CD4-positive, alpha-beta T cell treated with Interferon gamma for 1 hour (primary cell): ENCODE data around the gene ZNF638.
A peak's percentile ranks its signal among the peaks of the same experiment; 100 is the strongest.
"Not testable (repeated sequence)": the region's sequence is repeated elsewhere in the genome, so short reads cannot be mapped to it uniquely, and the experiment has no call there.

Experiments used
- DNase-seq: peaks from one replicate; pipeline ENCODE4 v3.0.0-alpha.2; 2020

The ZNF638 gene

DNA sequence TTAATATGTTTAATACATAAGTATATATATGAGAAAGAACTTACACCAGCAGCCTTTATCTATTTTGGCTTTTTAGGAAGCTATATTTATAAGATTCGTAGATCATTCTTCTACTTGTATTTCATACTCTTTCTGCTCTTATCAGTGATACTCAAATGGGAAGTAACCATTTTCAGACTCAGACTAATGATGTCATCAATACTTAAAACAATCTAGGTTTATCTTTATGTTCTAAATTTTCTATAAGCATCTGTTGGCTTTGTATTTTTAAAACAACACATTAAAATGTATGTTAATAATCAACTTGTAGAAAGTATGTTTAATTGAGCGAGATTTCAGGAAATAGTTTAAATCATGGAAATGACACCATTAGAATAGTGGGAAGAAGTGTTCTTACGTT, 70.8 kb downstream of the ZNF638 start:
- DNase-seq, result no peak

DNA sequence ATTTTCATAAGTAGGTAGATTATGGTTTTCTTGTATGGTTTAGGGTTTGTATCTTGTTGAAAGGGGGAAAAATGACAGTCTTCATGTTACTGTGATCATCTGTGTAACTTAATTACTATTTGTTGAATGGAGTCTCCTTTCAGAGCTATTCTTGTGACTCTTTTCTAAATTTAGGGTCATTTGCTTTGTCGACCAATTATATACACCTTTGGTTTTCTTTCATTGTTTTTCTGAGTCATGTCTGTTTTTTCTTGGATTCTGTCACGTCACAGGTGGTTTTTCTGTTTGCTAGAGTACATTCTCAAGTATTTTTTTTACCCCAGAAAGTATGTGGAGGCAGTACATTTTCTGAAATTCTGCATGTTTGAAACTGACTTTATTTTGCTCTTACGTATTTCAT, 78.0 kb downstream of the ZNF638 start:
- no peak for DNase-seq

DNA sequence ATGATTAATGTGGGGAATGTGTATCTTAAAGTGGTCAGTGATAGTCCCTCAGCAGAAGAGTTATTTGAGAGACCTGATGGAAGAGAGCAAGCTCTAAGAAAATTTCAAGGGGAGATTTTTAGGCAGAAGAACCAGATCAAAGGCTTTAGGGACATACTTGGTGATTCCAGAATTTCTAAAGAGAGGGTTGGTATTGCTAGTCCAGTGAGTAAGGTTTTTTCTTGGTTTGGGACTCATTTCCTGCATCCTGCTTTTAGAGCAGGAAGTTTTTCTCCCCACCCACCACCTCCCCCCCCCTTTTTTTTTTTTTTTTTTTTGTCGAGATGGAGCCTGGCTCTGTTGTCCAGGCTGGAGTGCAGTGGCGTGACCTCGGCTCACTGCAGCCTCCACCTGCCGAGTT, 79.1 kb downstream of the ZNF638 start:
- no peak for DNase-seq

DNA sequence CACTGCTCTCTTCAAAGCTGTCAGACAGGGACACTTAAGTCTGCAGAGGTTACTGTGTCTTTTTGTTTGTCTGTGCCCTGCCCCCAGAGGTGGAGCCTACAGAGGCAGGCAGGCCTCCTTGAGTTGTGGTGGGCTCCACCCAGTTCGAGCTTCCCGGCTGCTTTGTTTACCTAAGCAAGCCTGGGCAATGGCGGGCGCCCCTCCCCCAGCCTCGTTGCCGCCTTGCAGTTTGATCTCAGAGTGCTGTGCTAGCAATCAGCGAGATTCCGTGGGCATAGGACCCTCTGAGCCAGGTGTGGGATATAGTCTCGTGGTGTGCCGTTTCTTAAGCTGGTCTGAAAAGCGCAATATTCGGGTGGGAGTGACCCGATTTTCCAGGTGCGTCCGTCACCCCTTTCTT, 85.3 kb downstream of the ZNF638 start:
- peak; percentile 32 for DNase-seq

DNA sequence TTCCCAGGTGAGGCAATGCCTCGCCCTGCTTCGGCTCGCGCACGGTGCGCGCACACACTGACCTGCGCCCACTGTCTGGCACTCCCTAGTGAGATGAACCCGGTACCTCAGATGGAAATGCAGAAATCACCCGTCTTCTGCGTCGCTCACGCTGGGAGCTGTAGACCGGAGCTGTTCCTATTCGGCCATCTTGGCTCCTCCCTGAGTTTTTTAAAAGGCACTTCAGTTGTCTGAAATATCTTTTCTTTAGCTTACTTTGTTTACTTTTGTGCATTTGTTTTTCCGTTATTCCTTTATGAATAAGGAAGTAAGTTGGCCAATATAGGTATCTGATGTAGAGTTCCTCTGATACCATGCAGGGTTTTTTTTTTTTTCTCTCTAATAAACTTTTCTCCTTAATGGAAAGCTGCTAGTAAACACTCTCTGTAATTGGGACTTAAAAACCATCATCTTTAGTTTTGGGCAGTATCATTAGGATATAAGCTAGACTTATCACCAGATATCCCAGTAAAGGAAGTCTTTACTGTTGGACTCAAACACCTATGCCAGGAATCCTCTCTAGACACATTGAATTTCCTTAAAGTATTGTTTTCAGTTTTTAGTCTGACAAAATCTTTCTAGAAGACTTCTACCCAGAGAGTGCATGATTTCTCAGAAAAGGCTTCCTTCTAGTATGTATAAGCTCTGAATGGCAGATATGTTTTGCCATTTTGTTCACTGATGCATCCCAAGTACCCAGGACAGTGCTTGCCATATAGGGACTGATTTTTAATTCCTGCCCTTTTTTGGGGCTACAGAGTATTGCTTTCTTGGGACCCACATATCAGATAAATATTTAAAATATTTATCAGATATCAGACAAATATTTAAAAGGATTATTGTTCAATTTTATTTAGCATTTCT, 86.0 kb downstream of the ZNF638 start:
- DNase-seq, result no peak

DNA sequence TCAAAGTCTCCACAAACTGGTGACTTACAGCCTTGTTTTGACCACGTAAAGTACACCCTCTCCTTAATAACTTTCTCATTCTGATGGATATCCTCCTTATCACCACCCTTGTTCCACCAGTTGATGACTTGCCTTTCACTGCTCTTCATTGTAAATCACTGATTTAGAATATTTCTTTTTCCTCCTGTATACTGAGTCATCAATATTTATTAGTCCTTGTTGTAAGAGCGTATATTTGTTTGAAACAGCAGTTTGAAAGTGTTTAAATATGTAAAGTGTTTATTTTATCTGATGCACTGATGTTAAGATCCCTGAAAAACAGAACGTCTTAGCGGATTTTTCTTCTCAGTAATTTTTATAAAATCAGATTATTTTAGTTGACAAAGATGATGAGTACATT, 87.6 kb downstream of the ZNF638 start:
- DNase-seq, result no peak

DNA sequence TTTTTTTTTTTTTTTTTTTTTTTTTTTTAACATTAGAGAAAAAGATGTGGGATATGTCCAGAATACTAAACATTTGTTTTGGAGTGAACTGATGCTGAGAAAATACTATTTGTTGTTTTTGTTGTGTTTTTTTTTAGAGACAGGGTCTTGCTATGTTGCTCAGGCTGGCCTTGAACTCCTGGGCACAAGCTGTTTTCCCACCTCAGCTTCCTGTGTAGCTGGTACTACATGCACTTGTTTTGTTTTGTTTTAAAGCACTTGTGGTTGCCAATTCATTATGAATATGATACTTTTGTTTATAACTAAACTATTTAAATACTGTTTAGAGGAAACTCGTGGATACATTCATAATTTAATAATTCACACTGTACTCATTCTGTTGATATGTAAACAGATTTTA, 88.4 kb downstream of the ZNF638 start:
- DNase-seq, result no peak

DNA sequence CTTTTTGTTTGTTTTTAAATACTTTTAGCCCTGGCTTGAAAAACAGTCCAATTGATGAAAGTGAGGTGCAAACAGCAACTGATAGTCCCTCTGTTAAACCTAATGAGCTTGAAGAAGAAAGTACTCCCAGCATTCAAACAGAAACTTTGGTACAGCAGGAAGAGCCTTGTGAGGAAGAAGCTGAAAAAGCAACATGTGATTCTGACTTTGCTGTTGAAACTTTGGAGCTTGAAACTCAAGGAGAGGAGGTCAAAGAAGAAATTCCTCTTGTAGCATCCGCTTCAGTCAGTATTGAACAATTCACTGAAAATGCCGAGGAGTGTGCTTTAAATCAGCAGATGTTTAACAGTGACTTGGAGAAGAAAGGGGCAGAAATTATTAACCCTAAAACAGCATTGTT, 91.2 kb downstream of the ZNF638 start:
- DNase-seq, result no peak

DNA sequence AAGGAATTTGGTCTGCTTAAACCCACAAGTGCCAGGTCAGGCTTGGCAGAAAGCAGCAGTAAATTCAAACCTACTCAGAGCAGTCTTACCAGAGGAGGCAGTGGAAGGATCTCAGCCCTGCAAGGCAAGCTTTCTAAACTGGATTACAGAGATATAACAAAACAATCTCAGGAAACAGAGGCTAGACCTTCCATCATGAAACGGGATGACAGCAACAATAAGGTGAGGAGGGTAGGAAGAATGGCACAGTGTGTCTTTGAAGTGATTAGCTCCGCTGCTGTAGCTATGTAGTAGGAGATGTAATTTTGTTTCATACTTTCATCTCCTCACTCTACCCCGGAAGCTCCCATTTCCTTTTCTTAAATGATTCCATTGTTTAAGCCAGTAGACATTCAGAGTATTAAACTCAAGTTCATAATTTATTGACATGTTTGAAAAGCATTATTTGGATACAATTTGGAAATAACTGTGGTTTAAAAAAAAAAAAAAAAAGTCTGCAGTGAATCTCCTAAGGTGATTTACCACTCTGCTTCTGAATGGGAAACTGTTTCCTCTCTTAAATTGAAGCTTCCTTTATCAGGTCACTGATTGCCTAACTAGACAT, 92.3 kb downstream of the ZNF638 start:
- no peak for DNase-seq

DNA sequence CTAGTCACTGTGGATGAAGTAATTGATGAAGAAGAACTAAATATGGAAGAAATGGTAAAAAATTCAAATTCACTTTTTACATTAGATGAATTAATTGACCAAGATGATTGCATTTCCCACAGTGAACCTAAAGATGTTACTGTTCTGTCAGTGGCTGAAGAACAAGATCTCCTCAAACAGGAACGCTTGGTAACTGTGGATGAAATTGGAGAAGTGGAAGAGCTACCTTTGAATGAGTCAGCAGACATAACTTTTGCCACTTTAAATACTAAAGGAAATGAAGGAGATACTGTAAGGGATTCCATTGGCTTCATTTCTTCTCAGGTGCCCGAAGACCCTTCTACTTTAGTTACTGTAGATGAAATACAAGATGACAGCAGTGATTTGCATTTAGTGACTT, 95.1 kb downstream of the ZNF638 start:
- no peak for DNase-seq

DNA sequence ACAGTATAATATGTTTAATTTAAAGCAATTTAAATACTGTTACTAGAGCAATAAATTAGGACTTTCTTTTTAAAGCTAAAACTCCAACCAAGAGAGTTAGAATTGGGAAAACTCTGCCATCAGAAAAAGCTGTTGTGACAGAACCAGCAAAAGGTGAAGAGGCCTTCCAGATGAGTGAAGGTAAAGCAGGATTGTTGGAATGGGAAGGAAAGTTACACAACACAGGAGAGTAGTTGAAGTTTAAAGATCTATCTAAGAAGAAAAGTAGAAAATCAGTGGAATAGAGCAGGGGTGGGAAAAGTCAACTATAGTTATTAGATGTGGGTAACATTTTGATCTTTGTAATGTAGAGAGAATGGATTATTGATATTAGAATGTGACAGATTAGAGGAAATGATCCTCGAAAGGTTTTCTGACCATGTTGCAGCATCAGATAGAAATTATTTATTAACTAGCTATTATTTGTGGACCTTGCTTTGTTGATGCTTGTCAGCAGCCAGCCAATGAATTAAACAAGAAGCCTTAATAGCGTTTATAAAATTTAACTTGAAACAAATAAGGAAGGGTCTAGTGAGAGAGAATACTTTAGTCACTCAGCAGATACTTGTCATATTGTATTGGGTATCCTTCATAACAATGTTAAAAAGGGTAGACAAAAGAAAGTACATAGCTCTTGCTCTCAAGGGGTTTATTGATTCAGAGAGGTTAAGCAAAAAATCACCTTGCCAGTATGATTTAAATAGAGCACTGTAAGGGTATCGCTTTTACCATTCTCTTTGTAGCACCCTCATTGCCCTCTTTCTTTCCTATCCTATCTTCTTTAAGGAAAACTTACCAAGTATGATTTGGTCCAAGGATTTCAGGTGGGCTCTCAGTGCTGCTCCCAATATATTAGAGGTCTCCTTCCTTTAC, 97.1 kb downstream of the ZNF638 start:
- DNase-seq, result no peak

DNA sequence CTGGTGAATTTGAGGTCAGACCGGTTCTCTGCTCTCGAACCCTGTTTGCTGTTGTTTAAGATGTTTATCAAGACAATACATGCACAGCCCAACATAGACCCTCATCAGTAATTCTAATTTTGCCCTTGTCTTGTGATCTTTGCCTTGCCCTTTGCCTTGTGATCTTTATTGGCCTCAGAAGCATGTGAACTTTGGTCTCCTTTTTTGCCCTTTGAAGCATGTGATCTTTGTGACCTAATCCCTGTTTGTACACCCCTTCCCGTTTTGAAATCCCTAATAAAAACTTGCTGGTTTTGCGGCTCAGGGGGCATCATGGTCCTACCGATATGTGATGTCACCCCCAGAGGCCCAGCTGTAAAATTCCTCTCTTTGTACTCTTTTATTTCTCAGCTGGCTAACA, 113.6 kb downstream of the ZNF638 start:
- DNase-seq, result not testable (repeated sequence)

DNA sequence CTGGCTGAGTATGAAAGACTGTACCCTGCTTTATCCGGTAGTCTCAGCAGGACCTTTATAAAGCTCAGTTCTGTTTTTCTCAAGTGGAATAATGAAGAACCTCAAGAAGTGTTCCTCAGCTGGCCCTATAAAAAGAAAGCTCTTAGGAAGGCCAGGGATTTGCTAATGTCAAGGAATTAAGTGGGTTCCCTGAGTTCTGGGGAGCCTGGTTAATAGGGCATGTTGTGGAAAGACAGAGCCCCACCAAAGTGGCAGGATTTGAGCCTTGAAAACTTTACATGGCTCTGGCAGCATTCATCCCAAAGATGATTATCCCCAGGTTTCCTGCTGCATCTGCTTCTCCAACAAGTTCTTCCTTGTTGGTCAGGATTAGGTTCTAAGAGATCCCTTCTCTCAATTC, 114.9 kb downstream of the ZNF638 start:
- no peak for DNase-seq

DNA sequence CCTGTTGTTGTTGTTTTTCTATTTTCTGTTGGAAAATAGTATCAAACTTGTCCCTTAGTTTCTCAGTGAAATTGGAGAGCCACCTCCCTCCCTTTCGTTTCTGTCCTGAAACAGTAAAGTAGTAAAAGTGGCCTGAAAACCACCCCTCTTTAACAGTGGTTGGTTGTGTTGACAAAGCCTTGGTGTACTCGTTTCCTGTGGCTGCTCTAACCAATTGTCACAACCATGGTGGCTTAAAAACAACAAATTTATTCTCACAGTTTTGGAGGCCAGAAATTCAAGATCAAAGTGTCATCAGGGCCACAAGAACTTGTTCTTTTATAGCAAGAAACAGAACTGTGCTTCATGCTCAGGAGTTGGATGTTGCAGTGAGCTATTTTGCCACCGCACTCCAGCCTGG, 117.8 kb downstream of the ZNF638 start:
- no peak for DNase-seq

DNA sequence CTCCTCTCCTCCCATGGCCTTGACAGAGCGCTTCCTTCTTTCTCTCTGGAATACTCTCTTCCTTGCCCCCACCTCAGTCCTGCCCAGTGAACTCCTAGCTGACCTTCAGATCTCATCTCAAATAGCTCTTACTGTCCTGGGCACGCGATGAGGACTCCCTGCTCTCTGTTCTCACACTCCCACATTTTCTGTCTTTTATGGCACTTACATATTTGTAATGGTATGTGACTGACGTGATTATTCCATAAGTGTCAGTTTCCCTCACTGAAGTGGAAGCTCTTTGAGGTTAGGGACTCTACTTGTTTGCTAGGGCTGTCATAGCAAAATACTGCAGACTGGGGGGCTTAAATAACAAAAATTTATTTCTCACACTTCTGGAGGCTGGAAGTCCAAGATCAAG, 120.1 kb downstream of the ZNF638 start:
- DNase-seq, result no peak

DNA sequence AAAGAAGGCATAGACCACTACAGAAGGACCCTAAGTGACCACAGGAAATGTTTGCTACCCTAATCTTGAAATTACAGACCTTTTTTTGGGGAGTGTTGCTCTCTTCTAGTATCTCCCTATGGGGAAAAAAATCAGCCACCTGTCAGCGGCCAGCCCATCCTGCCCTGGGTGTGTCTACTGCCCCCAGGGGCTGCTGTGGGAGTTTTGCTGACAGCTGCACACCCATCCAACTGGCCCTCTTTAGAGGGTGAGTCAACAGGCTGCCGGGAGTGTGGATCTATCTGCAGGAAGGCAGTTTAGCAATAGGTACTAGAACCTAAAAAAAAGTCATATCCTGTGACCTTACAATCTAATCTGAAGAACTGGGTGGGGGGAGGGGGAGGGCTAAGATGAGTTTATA, 121.0 kb downstream of the ZNF638 start:
- peak; percentile 44 for DNase-seq

DNA sequence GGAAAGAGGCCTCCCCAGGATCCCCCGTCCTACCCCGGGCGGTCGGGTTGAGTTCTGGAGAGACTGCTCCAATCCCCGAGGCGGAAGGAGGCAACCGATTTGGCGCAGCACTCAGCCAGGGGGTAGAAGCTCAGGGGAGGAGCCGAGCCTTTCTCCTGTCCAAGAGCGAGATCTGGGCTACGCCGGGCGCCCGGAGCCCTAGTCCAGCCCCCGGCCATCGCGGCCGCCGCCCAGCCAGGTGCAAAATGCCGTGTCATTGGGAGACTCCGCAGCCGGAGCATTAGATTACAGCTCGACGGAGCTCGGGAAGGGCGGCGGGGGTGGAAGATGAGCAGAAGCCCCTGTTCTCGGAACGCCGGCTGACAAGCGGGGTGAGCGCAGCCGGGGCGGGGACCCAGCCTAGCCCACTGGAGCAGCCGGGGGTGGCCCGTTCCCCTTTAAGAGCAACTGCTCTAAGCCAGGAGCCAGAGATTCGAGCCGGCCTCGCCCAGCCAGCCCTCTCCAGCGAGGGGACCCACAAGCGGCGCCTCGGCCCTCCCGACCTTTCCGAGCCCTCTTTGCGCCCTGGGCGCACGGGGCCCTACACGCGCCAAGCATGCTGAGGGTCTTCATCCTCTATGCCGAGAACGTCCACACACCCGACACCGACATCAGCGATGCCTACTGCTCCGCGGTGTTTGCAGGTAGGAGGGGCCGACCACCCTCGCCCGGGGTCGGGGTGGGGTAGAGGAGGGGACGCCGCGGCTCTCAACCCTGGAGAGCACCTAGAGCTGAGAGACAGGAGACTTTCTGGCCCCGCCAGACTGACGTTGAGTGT, 122.0 kb downstream of the ZNF638 start, which contains the start of gene DYSF:
DYSF (plus strand) TSS at position 158 of the 817 bp plus-strand sequence.
- DNase-seq, result peak; percentile 23

DNA sequence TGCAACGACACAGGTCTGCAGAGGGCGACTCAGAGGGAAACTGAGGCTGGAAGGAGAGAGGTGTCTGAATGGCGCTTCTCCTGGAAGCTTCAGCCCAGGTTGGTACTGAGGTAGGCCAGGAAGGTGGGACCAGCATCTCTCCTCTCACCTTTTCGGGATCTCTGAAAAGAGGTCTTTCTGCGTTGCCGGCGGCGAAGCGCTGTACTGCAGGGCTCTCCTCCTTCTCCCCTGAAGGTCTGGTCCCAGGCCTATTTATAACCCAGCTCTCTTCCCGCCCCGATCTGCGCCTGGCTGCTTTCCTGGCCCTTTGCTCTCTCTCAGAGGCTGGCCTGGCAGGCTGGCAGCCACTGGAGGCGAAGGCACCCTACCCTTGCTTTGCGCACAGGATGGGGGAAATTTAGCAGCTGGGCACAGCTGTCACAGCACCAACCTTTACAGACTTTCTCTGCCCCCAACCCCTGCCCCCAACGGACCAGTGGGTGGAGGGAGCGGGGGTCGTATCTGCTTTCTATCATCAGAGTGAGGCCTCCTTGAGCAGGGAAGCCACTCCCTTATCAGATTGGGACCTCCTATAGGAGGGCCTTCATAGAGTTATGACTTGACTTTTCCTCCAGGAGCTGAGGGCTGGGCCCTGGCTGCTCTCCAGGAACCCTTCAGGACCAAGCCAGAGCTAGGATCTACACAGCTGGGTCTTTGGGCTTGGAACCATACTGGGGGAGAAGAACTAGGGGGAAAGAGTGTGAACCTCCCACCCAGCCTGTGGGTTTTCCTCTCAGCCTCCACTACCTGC, 122.8 kb downstream of the ZNF638 start:
- DNase-seq, result no peak

DNA sequence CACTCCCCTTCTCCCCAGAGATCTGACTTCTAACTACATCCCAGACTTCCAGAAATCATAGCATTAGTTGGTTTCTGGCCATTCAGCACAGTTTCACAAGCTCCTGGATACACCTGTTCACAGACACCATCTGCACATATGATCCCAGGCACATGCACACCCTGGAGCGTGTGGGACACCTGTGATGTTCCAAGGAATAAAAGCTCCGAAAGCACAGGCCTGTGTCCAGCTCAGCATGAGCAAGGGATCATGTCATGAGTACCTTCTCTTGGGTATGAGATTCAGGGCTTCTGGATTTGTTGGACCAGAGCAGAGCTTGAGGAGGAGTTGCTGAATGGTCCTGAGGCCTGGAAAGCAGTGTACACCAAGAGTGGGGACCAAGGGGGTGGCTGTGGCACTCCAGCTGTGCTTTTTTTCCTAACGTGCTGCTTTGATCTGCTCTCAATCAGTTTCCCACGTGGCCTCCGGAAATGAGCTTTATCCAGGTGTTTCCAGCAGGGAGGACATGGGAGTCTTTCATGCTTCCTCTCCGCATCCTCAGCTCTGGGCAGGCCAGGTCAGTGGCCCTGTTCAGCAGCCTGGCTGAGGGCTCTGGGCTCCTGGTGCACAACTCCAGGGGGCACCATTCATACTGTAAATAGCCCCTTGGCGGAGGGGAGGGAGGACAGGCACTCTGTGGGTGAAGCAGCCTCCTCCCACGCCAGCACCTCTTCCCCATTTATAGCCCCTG, 123.6 kb downstream of the ZNF638 start:
- DNase-seq, result no peak

DNA sequence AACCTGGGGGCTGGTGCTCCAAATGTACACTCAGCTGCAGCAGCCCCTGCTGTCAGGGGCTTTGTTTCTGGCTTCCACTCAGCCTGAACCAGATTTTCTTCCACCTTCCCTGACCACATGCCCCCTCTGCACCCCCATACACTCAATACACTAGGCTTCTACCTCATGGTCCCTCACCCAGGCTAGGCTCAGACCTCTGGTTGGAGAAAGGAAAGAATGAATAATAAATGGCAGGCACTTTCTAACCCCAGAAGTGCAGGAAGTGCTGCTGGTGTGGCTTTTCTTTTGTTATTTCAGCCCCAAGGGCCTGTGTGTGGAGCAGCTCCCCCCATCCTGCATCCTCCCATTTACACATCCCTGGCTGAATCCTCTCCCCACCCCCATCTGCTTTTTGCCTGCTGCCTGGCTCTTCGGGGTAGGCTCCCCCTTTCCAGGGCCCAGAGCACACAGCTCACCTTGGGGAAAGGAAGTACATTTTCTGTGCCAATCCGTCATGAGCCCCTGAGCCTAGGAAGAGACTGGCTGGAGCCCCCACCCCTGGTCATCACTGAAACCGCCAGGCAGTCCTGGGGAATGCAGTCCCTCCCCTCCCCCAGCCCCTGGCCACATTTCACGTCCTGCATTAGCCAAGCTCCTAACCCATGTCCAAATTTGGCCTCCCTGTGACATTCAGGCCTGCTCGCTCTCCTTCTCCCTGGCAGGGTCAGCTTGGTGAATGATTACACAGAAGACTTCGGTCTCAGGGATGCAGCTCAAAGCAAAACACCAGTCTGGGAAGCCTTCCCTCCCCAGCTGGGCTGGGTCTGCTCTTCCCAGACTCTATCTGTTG, 124.4 kb downstream of the ZNF638 start:
- no peak for DNase-seq
